Panc1 (cell line): ENCODE results near the gene ZNF792. TPM values are rescaled to one million over a fixed set of nuclear protein-coding genes. Genes with fewer than 3 reads are reported as not detected.
"Not testable (repeated sequence)": the region's sequence is repeated elsewhere in the genome, so short reads cannot be mapped to it uniquely, and the experiment has no call there.

Source experiments
- ATAC-seq: fragments of 200-7000 bp; cut with Tn5 transposase; 2 replicates; pipeline ENCODE4 v1.9.1; 2020; ENCODE audit warnings: mild to moderate bottlenecking, moderate library complexity
- BruUV-seq: library from RNA; stranded (reverse); fragments of 400-500 nt; replicated peaks from 2 replicates; lab custom pipeline; 2021; lab: Mats Ljungman, UMichigan
- CTCF ChIA-PET: fragments of 300-600 bp; sonication (Branson Sonifier 250); formaldehyde crosslinking; loops from one replicate; lab custom pipeline; 2022; ENCODE audit warnings: antibody characterized with exemption; lab: Charles Lee
- POLR2A ChIA-PET: fragments of 300-600 bp; sonication (Branson Sonifier 250); formaldehyde crosslinking; loops from one replicate; lab custom pipeline; 2022; ENCODE audit warnings: antibody characterized with exemption; lab: Charles Lee
- DNase-seq: peaks from one replicate; pipeline ENCODE4 v3.0.0-alpha.2; 2010; ENCODE audit warnings: low read depth, low spot score
- H3K27ac ChIP-seq: 2 replicates; pipeline ENCODE4 v1.5.1; 2011; ENCODE audit warnings: mild to moderate bottlenecking, low read length, inconsistent platforms
- H3K27me3 ChIP-seq: fragments of 200-500 bp; sonication (Bioruptor generic); 2 replicates; pipeline ENCODE4 v1.6.0; 2014; ENCODE audit warnings: low read length, inconsistent platforms; ENCODE audit not compliant: control insufficient read depth, insufficient read depth
- H3K36me3 ChIP-seq: fragments of 200-500 bp; sonication (Bioruptor generic); 2 replicates; pipeline ENCODE4 v1.5.1; 2014; ENCODE audit warnings: inconsistent platforms, mild to moderate bottlenecking, low read length, moderate library complexity; ENCODE audit not compliant: control insufficient read depth, insufficient read depth
- H3K4me1 ChIP-seq: 2 replicates; pipeline ENCODE4 v1.5.1; 2011; ENCODE audit warnings: inconsistent platforms, mild to moderate bottlenecking, low read length, moderate library complexity; ENCODE audit not compliant: control insufficient read depth, insufficient read depth
- H3K4me3 ChIP-seq, 2 experiments: 2 replicates each; pipeline ENCODE4 v1.5.1; 2011 to 2012; ENCODE audit warnings: low read depth in 2 of 2, low read length in 2 of 2, mild to moderate bottlenecking in 2 of 2, inconsistent platforms in 1 of 2, moderate library complexity in 1 of 2
- H3K9me3 ChIP-seq: fragments of 200-500 bp; sonication (Bioruptor generic); 2 replicates; pipeline ENCODE4 v1.5.1; 2014; ENCODE audit warnings: low read depth, mild to moderate bottlenecking, inconsistent platforms, low read length, moderate library complexity; ENCODE audit not compliant: control insufficient read depth, insufficient read depth
- CTCF ChIP-seq: fragments of 450-650 bp; IDR thresholded peaks from 2 replicates; pipeline ENCODE4 v1.5.1; 2017; ENCODE audit warnings: mild to moderate bottlenecking
- POLR2AphosphoS5 ChIP-seq: IDR thresholded peaks from 2 replicates; pipeline ENCODE4 v1.6.1; 2012; ENCODE audit warnings: mild to moderate bottlenecking, low read depth, low read length, moderate library complexity
- SIN3A ChIP-seq: IDR thresholded peaks from 2 replicates; pipeline ENCODE4 v1.6.1; 2012; ENCODE audit warnings: low read depth, mild to moderate bottlenecking, low read length, moderate library complexity, borderline replicate concordance; ENCODE audit not compliant: insufficient read depth
- TCF7L2 ChIP-seq: IDR thresholded peaks from 2 replicates; pipeline ENCODE4 v1.6.1; 2011; ENCODE audit warnings: mild to moderate bottlenecking, low read depth, low read length, inconsistent platforms
- in situ Hi-C: cut with HindIII; loops from 2 replicates; pipeline ENCODE4 v1.10.0; 2016; ENCODE audit warnings: low sequenced_read_pairs, low pct_unique_long_range_greater_than_20kb
- intact Hi-C: fragments of 100-400 bp; cut with micrococcal nuclease; formaldehyde crosslinking; loops from one replicate; pipeline ENCODE4 v1.10.0; 2022; ENCODE audit not compliant: unreplicated experiment
- total RNA-seq: library from RNA; stranded (reverse); gene quantifications from one replicate; pipeline ENCODE4 v1.2.1, GENCODE V29; 2021; ENCODE audit not compliant: unreplicated experiment
- TF ChIP-seq, protein P1 (sequence below), 2 experiments: IDR thresholded peaks; 2 replicates each; pipeline ENCODE4 v1.6.1; 2011 to 2012; ENCODE audit warnings: low read depth in 2 of 2, control low read depth in 1 of 2, low read length in 1 of 2, mild to moderate bottlenecking in 1 of 2, moderate library complexity in 1 of 2; ENCODE audit not compliant: insufficient read depth in 1 of 2

ZNF792 gene
- total RNA-seq, 1 experiment from 2014 or later: 1.8 TPM

GRCh38 chr19:34994286-34994642 lies 30.2 kb upstream of the ZNF792 start:
- ChIA-PET POLR2A (no interaction called here), CTCF (no interaction called here)
- DNase-seq (no peak), ATAC-seq (no peak)
- in situ Hi-C loops (no loop called here), intact Hi-C loops (no loop called here)
- no TSS peak for BruUV-seq
- peaks cover 22% of the 10 kb centered on the region for H3K4me1 ChIP-seq
- H3K4me3 ChIP-seq: no peak overlapping the region
- H3K27ac ChIP-seq: peak overlapping the region; percentile 55; the same call in 1 of the 2 replicates
- no peaks in the 10 kb centered on the region for H3K9me3 ChIP-seq
- H3K36me3 ChIP-seq: no peaks in the 10 kb centered on the region
- no peaks in the 10 kb centered on the region for H3K27me3 ChIP-seq
- TF ChIP-seq, protein P1, sequence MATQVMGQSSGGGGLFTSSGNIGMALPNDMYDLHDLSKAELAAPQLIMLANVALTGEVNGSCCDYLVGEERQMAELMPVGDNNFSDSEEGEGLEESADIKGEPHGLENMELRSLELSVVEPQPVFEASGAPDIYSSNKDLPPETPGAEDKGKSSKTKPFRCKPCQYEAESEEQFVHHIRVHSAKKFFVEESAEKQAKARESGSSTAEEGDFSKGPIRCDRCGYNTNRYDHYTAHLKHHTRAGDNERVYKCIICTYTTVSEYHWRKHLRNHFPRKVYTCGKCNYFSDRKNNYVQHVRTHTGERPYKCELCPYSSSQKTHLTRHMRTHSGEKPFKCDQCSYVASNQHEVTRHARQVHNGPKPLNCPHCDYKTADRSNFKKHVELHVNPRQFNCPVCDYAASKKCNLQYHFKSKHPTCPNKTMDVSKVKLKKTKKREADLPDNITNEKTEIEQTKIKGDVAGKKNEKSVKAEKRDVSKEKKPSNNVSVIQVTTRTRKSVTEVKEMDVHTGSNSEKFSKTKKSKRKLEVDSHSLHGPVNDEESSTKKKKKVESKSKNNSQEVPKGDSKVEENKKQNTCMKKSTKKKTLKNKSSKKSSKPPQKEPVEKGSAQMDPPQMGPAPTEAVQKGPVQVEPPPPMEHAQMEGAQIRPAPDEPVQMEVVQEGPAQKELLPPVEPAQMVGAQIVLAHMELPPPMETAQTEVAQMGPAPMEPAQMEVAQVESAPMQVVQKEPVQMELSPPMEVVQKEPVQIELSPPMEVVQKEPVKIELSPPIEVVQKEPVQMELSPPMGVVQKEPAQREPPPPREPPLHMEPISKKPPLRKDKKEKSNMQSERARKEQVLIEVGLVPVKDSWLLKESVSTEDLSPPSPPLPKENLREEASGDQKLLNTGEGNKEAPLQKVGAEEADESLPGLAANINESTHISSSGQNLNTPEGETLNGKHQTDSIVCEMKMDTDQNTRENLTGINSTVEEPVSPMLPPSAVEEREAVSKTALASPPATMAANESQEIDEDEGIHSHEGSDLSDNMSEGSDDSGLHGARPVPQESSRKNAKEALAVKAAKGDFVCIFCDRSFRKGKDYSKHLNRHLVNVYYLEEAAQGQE (IDR thresholded peaks at IDR 0.05; ENCODE audit: insufficient read depth in 1 of 2, low read depth in 2 of 2, low read length in 1 of 2): no peak
- TF ChIP-seq CTCF (no peak), SIN3A (no peak), TCF7L2 (no peak), POLR2AphosphoS5 (no peak)

DNA sequence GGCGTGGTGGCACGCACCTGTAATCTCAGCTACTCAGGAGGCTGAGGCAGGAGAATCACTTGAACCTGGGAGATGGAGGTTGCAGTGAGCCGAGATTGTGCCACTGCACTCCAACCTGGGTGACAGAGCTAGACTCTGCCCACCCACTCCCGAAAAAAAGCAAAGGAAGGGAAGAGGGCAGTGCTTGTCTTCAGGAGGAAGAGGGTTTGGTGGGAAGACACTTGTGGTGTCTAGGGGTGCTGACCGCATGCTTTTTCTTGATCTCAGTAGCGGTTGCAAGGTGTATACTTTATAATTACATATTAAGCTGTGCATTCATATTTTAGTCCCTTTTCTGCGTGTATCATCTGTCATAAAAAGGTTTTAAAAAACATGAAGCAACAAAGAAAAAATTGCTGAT lies 28.6 kb upstream of the ZNF792 start:
- POLR2A ChIA-PET, H3K27me3 ChIP-seq, in situ Hi-C loops: not testable (repeated sequence)

DNA sequence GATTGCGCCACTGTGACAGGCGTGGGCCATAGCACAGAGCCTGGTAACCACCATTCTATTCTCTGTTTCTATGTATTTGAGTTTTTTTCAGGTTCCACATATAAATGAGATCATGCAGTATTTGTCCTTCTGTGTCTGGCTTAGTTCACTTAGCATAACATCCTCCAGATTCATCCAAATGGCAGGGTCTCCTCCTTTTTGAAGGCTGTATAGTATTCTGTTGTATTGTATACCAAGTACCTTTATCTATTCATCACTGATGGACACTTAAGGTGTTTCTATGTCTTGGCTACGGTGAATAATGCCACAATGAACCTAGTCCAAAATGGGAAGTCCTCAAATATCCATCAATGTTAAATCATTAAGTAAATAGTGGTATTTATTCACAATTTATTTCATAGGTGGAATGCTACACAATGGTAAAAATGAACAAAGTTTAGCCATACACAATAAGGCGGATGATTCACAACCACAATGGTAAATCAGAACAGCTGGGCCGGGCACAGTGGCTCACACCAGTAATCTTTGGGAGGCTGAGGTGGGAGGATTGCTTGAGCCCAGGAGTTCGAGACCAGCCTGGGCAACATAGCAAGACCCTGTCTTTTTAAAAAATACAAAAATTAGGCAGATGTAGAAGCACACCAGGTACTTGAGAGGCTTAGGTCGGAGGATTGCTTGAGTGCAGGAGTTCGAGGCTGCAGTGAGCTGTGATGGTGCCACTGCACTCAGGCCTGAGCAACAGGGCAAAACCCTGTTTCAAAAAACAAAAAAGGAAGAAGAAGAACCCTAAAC lies 27.7 kb upstream of the ZNF792 start:
- DNase-seq: no peak
- BruUV-seq: no TSS peak
- no peaks in the 10 kb centered on the region for H3K36me3 ChIP-seq
- no peak for ATAC-seq
- no peaks in the 10 kb centered on the region for H3K9me3 ChIP-seq
- no peak overlapping the region for H3K4me3 ChIP-seq
- ChIA-PET POLR2A (no interaction called here), CTCF (no interaction called here)
- intact Hi-C loops: no loop called here
- TF ChIP-seq TCF7L2 (no peak), POLR2AphosphoS5 (no peak), CTCF (no peak), SIN3A (no peak)
- TF ChIP-seq, protein P1 (IDR thresholded peaks at IDR 0.05; ENCODE audit: insufficient read depth in 1 of 2, low read depth in 2 of 2, low read length in 1 of 2): no peak
- H3K4me1 ChIP-seq: peaks cover 16% of the 10 kb centered on the region
- no peak overlapping the region for H3K27ac ChIP-seq
- H3K27me3 ChIP-seq: no peaks in the 10 kb centered on the region
- in situ Hi-C loops: no loop called here

More for the DNA sequence above, 28.6 kb upstream of the ZNF792 start:
- H3K9me3 ChIP-seq, intact Hi-C loops, CTCF ChIA-PET, ATAC-seq, H3K36me3 ChIP-seq, DNase-seq, BruUV-seq, H3K27ac ChIP-seq, H3K4me3 ChIP-seq: not testable (repeated sequence)
- H3K4me1 ChIP-seq: peaks cover 16% of the 10 kb centered on the region
